Measurements from ENCODE around the gene RNF115.
"Not testable (repeated sequence)": the region's sequence is repeated elsewhere in the genome, so short reads cannot be mapped to it uniquely, and the experiment has no call there.

Gene RNF115

GRCh38 chr1:145777357-145778145, 46.3 kb downstream of the RNF115 start:
- H3K27me3 Mint-ChIP-seq (ENCODE audit: low read depth) = no peaks in the 10 kb centered on the region
- H3K4me3 Mint-ChIP-seq = no peak overlapping the region
- H3K4me1 Mint-ChIP-seq (ENCODE audit: low read depth) = peaks cover 15% of the 10 kb centered on the region
- H3K27ac Mint-ChIP-seq = no peak overlapping the region
- DNase-seq (ENCODE audit: low spot score) = no peak
- no peaks in the 10 kb centered on the region for H3K9me3 Mint-ChIP-seq
- H3K36me3 Mint-ChIP-seq (ENCODE audit: low read depth) = peaks cover 15% of the 10 kb centered on the region

GRCh38 chr1:145773423-145773822, 50.5 kb downstream of the RNF115 start:
- Mint-ChIP-seq H3K9me3 (no peaks in the 10 kb centered on the region), H3K27ac (peak overlapping the region; percentile 62), H3K27me3 (ENCODE audit: low read depth) (no peaks in the 10 kb centered on the region), H3K36me3 (ENCODE audit: low read depth) (peaks cover 19% of the 10 kb centered on the region), H3K4me3 (no peak overlapping the region), H3K4me1 (ENCODE audit: low read depth) (peaks cover 11% of the 10 kb centered on the region)
- no peak for DNase-seq (ENCODE audit: low spot score)

GRCh38 chr1:145771056-145771455, 52.8 kb downstream of the RNF115 start:
- no peak for DNase-seq (ENCODE audit: low spot score)
- Mint-ChIP-seq H3K9me3 (no peaks in the 10 kb centered on the region), H3K27ac (no peak overlapping the region), H3K27me3 (ENCODE audit: low read depth) (no peaks in the 10 kb centered on the region), H3K4me1 (ENCODE audit: low read depth) (peaks cover 11% of the 10 kb centered on the region), H3K4me3 (no peak overlapping the region), H3K36me3 (ENCODE audit: low read depth) (peaks cover 21% of the 10 kb centered on the region)

GRCh38 chr1:145768004-145768403, 55.9 kb downstream of the RNF115 start:
- H3K4me1 Mint-ChIP-seq (ENCODE audit: low read depth); H3K27me3 Mint-ChIP-seq (ENCODE audit: low read depth); H3K27ac Mint-ChIP-seq; H3K4me3 Mint-ChIP-seq; H3K9me3 Mint-ChIP-seq; DNase-seq (ENCODE audit: low spot score): not testable (repeated sequence)
- H3K36me3 Mint-ChIP-seq (ENCODE audit: low read depth) = peaks cover 23% of the 10 kb centered on the region

GRCh38 chr1:145766926-145767325, 57.0 kb downstream of the RNF115 start:
- not testable (repeated sequence) for H3K4me1 Mint-ChIP-seq (ENCODE audit: low read depth); H3K27ac Mint-ChIP-seq; H3K4me3 Mint-ChIP-seq; H3K9me3 Mint-ChIP-seq; H3K27me3 Mint-ChIP-seq (ENCODE audit: low read depth); DNase-seq (ENCODE audit: low spot score)
- H3K36me3 Mint-ChIP-seq (ENCODE audit: low read depth) = peaks cover 25% of the 10 kb centered on the region

- not testable (repeated sequence) for H3K4me3 Mint-ChIP-seq; DNase-seq (ENCODE audit: low spot score); H3K27me3 Mint-ChIP-seq (ENCODE audit: low read depth); H3K27ac Mint-ChIP-seq; H3K4me1 Mint-ChIP-seq (ENCODE audit: low read depth)
- Mint-ChIP-seq H3K9me3 (peaks cover 11% of the 10 kb centered on the region), H3K36me3 (ENCODE audit: low read depth) (peaks cover 31% of the 10 kb centered on the region)
Observed at GRCh38 chr1:145765585-145766360, 58.1 kb downstream of the RNF115 start.

- not testable (repeated sequence) for DNase-seq (ENCODE audit: low spot score); H3K27me3 Mint-ChIP-seq (ENCODE audit: low read depth); H3K27ac Mint-ChIP-seq; H3K4me1 Mint-ChIP-seq (ENCODE audit: low read depth); H3K4me3 Mint-ChIP-seq
- Mint-ChIP-seq H3K9me3 (peaks cover 15% of the 10 kb centered on the region), H3K36me3 (ENCODE audit: low read depth) (peaks cover 36% of the 10 kb centered on the region)
Observed at GRCh38 chr1:145765127-145765526, 58.8 kb downstream of the RNF115 start.

GRCh38 chr1:145764231-145764940, 59.5 kb downstream of the RNF115 start:
- Mint-ChIP-seq H3K36me3 (ENCODE audit: low read depth) (peaks cover 41% of the 10 kb centered on the region), H3K9me3 (peaks cover 15% of the 10 kb centered on the region)
- H3K4me3 Mint-ChIP-seq = not testable (repeated sequence)

GRCh38 chr1:145762001-145762400, 61.9 kb downstream of the RNF115 start:
- Mint-ChIP-seq H3K36me3 (ENCODE audit: low read depth) (peaks cover 52% of the 10 kb centered on the region), H3K9me3 (peaks cover 15% of the 10 kb centered on the region)
- not testable (repeated sequence) for H3K27me3 Mint-ChIP-seq (ENCODE audit: low read depth); H3K4me3 Mint-ChIP-seq; H3K27ac Mint-ChIP-seq; H3K4me1 Mint-ChIP-seq (ENCODE audit: low read depth); DNase-seq (ENCODE audit: low spot score)

More at GRCh38 chr1:145764231-145764940, 59.5 kb downstream of the RNF115 start:
- H3K27ac Mint-ChIP-seq; DNase-seq (ENCODE audit: low spot score); H3K27me3 Mint-ChIP-seq (ENCODE audit: low read depth); H3K4me1 Mint-ChIP-seq (ENCODE audit: low read depth): not testable (repeated sequence)

- Mint-ChIP-seq H3K36me3 (ENCODE audit: low read depth) (peaks cover 53% of the 10 kb centered on the region), H3K9me3 (peaks cover 15% of the 10 kb centered on the region)
- H3K4me3 Mint-ChIP-seq; H3K4me1 Mint-ChIP-seq (ENCODE audit: low read depth); H3K27ac Mint-ChIP-seq; H3K27me3 Mint-ChIP-seq (ENCODE audit: low read depth); DNase-seq (ENCODE audit: low spot score): not testable (repeated sequence)
Observed at GRCh38 chr1:145761498-145761897, 62.4 kb downstream of the RNF115 start.

- H3K4me1 Mint-ChIP-seq (ENCODE audit: low read depth); H3K27ac Mint-ChIP-seq; H3K4me3 Mint-ChIP-seq; DNase-seq (ENCODE audit: low spot score); H3K27me3 Mint-ChIP-seq (ENCODE audit: low read depth): not testable (repeated sequence)
- Mint-ChIP-seq H3K9me3 (peaks cover 15% of the 10 kb centered on the region), H3K36me3 (ENCODE audit: low read depth) (peaks cover 50% of the 10 kb centered on the region)
Observed at GRCh38 chr1:145760395-145760949, 63.4 kb downstream of the RNF115 start.

- Mint-ChIP-seq H3K27me3 (ENCODE audit: low read depth) (no peaks in the 10 kb centered on the region), H3K36me3 (ENCODE audit: low read depth) (peaks cover 50% of the 10 kb centered on the region), H3K4me3 (no peak overlapping the region), H3K4me1 (ENCODE audit: low read depth) (peaks cover 2% of the 10 kb centered on the region), H3K9me3 (peaks cover 15% of the 10 kb centered on the region), H3K27ac (no peak overlapping the region)
- DNase-seq (ENCODE audit: low spot score) = no peak
Observed at GRCh38 chr1:145759721-145760120, 64.2 kb downstream of the RNF115 start.

- DNase-seq (ENCODE audit: low spot score) = no peak
- no peak overlapping the region for H3K27ac Mint-ChIP-seq
- H3K4me1 Mint-ChIP-seq (ENCODE audit: low read depth) = peaks cover 2% of the 10 kb centered on the region
- H3K9me3 Mint-ChIP-seq = peaks cover 15% of the 10 kb centered on the region
- H3K27me3 Mint-ChIP-seq (ENCODE audit: low read depth) = no peaks in the 10 kb centered on the region
- H3K4me3 Mint-ChIP-seq = no peak overlapping the region
- peaks cover 51% of the 10 kb centered on the region for H3K36me3 Mint-ChIP-seq (ENCODE audit: low read depth)
Observed at GRCh38 chr1:145758575-145758974, 65.3 kb downstream of the RNF115 start.

GRCh38 chr1:145758116-145758515, 65.8 kb downstream of the RNF115 start:
- Mint-ChIP-seq H3K36me3 (ENCODE audit: low read depth) (peaks cover 50% of the 10 kb centered on the region), H3K4me1 (ENCODE audit: low read depth) (peaks cover 2% of the 10 kb centered on the region), H3K9me3 (peaks cover 15% of the 10 kb centered on the region), H3K27ac (no peak overlapping the region), H3K4me3 (no peak overlapping the region), H3K27me3 (ENCODE audit: low read depth) (no peaks in the 10 kb centered on the region)
- no peak for DNase-seq (ENCODE audit: low spot score)
